NCI-H510A (cell line): ENCODE results near the gene TAF4.

Source experiments
- DNase-seq: peaks from one replicate; lab custom pipeline; 2025; lab: John Stamatoyannopoulos, UW

TAF4 gene

DNA sequence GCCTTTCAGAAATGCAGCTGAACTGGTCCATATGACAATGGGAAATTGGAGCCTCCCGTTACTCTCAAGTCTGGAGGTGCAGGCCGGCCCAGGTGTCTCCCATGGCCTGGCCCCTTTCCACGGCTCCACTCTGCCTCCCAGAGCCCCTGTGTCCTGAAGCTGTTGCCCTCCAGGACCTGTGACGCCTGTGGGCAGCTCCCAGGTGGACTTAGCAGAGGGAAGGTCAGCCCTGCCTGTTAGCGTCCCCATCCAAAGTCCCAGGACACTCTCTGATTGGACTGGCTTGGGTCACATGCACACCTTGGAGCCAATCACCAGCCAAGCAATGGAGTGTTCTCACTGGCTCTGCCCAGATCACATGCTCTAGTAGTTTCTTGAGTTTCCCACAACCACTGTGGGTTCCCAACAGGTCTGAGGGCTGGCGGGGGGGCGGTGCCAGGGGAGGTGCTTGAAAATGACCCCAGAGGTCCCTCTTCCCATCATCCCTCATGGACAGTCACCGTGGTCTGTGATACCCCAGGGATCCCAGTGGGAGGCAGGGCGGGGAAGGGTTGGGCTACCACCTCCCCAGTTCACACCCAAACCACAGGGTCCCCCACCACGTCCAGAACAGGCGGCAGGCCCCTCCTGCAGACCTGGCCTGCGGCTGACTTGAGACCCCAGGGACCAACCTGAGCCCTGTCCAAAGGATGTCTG is 135.6 kb downstream of the TAF4 start:
- DNase-seq: no peak

DNA sequence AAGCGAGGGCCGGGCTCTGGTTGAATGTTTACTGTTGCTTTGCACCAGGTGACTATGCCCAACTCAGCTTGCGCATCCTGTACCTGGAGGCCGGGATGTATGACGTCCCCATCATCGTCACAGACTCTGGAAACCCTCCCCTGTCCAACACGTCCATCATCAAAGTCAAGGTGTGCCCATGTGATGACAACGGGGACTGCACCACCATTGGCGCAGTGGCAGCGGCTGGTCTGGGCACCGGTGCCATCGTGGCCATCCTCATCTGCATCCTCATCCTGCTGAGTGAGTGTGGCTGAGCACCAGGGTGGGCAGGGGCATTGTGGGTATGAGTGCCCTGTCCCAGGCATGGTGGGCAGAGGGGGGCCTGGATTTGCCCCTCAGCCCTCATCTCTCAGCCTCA is 136.1 kb downstream of the TAF4 start:
- DNase-seq: no peak

DNA sequence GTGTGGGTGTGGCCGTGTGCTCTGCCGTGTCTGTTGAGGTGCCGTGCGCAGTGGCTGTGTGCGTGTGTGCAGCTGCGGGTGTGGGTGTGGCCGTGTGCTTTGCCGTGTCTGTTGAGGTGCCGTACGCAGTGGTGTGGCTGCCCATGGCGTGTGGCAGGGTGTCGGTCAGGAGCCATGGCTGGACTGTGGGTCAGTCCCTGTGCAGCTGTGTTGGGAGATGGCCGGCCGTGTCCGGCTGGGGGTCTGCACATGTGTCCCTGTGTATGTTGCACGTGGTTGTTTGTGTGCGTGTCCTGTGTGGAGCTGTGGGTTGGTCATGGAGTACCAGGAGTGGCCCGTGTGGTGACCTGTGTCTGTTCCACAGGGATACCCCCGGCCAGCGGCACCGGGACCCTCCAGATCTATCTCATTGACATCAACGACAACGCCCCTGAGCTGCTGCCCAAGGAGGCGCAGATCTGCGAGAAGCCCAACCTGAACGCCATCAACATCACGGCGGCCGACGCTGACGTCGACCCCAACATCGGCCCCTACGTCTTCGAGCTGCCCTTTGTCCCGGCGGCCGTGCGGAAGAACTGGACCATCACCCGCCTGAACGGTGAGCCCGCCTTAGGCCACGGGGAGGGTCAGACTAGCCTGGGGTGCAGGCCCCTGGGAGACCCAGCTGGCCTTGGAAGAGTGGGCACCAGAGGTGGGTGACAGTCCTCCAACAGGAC is 137.7 kb downstream of the TAF4 start:
- no peak for DNase-seq

DNA sequence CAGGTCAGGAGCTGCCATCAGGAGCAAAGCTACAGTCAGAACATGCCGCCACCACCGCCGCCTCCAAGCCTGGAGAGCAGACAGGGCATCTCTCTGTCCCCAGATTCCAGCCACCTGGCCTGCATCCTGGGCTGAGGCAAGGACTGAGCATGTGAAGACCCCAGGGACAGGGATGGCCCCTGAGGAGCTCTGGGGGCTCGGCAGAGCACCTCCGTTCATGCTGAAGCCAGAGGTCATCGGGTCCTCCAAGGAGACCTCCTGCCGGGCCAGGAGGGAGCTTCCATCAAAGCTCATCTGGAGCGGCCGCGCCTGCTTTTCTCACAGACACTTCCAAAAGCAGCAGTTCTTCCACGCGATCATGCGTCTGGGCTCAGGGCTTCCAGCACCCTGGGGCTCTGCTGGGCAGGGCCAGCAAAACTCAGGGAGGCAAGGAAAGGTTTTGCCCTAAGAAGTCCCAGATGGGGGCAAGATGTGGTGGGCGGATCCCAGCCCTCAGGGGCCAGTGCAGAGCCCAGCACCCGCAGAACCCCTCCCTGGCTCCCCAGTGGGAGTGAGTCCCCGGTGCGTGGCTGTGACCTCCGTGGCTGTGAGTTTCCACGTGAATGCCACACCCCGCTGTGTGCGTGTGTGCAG is 138.4 kb downstream of the TAF4 start:
- DNase-seq: no peak

DNA sequence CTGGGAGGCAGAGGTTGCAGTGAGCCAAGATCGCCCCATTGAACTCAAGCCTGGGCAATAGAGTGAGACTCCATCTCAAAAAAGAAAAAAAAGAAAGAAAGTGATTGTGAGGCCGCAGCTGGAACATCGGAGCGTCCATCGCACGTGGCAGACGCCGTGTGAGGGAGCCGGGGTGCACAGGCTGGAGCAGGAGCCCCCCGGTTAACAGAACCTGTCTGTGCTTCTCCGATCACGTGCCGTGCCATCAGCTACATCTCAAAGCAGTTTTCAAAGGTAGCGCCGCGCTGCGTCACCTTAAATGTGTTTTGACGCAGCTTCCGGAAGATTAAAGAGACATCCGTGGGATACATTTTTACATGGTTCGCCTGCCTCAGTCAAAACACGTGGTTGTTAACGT is 138.9 kb downstream of the TAF4 start:
- no peak for DNase-seq

DNA sequence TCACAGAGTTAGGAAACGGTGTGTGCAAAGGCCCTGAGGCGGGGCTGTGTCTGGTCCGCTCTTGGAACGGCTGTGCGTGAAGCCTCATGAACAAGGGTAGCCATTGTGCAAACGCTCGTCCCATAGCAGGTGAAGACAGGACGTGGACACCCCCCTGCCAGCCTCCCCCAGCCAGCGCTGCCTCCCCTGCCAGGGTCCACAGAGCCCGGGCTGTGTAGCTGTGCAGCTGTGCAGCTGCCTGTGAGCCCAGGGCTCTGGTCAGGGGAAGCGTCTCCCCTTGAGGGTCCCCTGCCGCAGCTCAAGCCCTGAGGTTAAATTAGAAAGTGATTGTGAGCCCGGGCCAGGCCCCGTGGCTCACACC is 139.4 kb downstream of the TAF4 start:
- DNase-seq: no peak

DNA sequence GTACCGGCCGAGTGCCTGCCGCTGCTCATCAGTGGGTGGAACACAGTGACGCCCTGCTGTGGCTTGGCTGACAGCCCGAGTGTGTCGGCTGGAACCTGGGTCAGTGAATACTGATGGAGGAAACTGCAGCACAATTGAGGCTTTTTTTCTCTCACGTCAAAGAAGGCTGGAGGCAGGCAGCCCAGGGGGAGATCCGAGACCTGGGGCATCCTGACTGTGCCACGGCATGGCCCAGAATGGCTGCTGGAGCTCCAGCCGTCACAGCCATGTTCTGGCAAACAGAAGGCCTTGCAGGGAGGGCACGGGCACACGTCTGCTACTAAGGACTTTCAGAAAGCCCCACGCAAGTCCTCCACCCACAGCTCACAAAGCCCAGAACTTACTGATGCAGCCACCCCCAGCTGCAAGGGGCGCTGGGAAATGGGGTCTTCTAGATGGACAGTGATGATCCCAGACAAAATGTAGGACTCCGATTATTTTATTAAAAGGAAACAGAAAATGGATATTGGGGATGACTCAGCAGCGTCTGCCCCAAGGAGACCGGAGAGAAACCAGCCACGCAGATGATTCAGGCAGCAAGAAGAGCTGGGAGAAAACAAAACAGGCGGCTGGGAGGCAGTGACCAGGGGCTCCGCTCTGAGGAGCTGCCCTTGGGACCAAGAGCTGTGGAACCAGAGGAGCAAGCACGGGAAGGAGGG is 140.0 kb downstream of the TAF4 start:
- no peak for DNase-seq

DNA sequence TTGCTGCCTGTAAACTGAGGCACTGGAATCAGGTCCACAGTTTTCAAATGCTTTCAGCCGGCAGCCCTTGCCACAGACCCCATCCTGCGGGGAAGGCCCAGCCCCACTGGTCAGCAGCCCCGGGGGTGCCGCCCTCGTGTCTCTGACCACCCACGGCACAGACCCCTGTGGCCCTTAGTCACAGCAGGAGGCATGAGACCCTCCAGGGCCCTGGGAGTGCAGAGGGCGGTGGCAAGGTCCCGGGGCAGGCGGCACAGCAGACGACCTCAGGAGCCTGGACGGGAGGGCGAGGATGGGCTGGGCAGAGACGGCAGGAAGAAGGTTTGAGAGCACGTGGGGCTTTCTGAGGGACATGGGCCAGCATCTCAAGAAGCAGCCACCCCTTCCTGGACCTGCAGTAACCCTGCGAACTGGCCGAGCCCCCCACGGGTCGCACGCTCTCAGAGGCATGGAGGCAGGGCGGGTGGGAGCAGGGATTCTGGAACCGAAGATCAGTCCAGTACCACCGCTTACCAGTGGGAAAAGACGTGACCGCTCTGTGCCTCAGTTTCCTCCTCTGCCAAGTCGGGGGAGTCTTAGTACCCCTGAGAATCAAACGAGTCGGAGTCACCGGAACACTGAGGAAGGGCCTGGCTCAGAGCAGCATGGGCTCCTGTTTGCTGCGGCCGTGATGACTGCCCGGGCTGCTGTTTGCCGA is 140.7 kb downstream of the TAF4 start:
- DNase-seq: no peak
